ENCODE measurements around the gene LRP2. TPM values are rescaled to one million over a fixed set of nuclear protein-coding genes. Genes with fewer than 3 reads are reported as not detected.

The LRP2 gene
- total and polyA plus RNA-seq, 2 experiments from 2014 or later, result 0.68 to 2.7 TPM

- no peak for TF ChIP-seq ZNF462 (CRISPR knock-in tag; IDR thresholded peaks at IDR 0.05)
- no peak for TF ChIP-seq NANOG (IDR thresholded peaks at IDR 0.05; ENCODE audit: borderline replicate concordance)
- no peak for TF ChIP-seq ZNF114 (CRISPR knock-in tag; IDR thresholded peaks at IDR 0.05)
- TF ChIP-seq REST (IDR thresholded peaks at IDR 0.05; ENCODE audit: unreplicated experiment), result no peak
- TF ChIP-seq CREB1 (CRISPR knock-in tag; IDR thresholded peaks at IDR 0.05; ENCODE audit: low read depth), result no peak
- no peak for TF ChIP-seq STAT1 (IDR thresholded peaks at IDR 0.05; ENCODE audit: unreplicated experiment)
- TF ChIP-seq ETS1 (IDR thresholded peaks at IDR 0.05), result no peak
- no peak for TF ChIP-seq CTCF (conservative IDR thresholded peaks at IDR 0.05; ENCODE audit: low read depth in 2 of 2)
Measured at GRCh38 chr2:169210917-169211316, 151.4 kb downstream of the LRP2 start (continued).

All from GM23338 (cell line).